Glutamatergic neuron (in vitro differentiated cells): ENCODE measurements around the gene LYPD6. TPM values are rescaled to one million over a fixed set of nuclear protein-coding genes. Genes with fewer than 3 reads are reported as not detected.

Source experiments
- DNase-seq: peaks from one replicate; pipeline ENCODE4 v3.0.0; 2022
- H3K27ac Mint-ChIP-seq: one replicate; pipeline ENCODE4 v1.8.0; 2020; ENCODE audit warnings: mild to moderate bottlenecking, mixed read lengths, inconsistent platforms; ENCODE audit not compliant: unreplicated experiment
- H3K27me3 Mint-ChIP-seq: one replicate; pipeline ENCODE4 v1.8.0; 2020; ENCODE audit warnings: mild to moderate bottlenecking, moderate library complexity, mixed read lengths, inconsistent platforms; ENCODE audit not compliant: unreplicated experiment
- H3K36me3 Mint-ChIP-seq: one replicate; pipeline ENCODE4 v1.8.0; 2020; ENCODE audit warnings: mild to moderate bottlenecking, mixed read lengths, inconsistent platforms; ENCODE audit not compliant: unreplicated experiment
- H3K4me1 Mint-ChIP-seq: one replicate; pipeline ENCODE4 v1.8.0; 2020; ENCODE audit warnings: mild to moderate bottlenecking, low read depth, mixed read lengths, inconsistent platforms; ENCODE audit not compliant: unreplicated experiment
- H3K4me3 Mint-ChIP-seq: one replicate; pipeline ENCODE4 v1.8.0; 2020; ENCODE audit warnings: mild to moderate bottlenecking, mixed read lengths, inconsistent platforms; ENCODE audit not compliant: unreplicated experiment
- H3K9me3 Mint-ChIP-seq: one replicate; pipeline ENCODE4 v1.8.0; 2020; ENCODE audit warnings: mild to moderate bottlenecking, moderate library complexity, mixed read lengths, inconsistent platforms; ENCODE audit not compliant: unreplicated experiment
- total RNA-seq: library from RNA; stranded (reverse); fragmentation: NEBNext Ultra II Directional; extraction: Animal tissue kit (Norgen Biotek cat#: 25700); gene quantifications from one replicate; pipeline ENCODE4 v1.2.1, GENCODE V29; 2021; ENCODE audit not compliant: unreplicated experiment
- TF ChIP-seq, protein P1 (sequence below): fragments of 200-600 bp; sonication (generic); IDR thresholded peaks from one replicate; pipeline ENCODE4 v1.5.0; 2021; ENCODE audit not compliant: partially characterized antibody, unreplicated experiment

Gene LYPD6
- total RNA-seq, 1 donor from 2014 or later: 1.5 TPM

DNA sequence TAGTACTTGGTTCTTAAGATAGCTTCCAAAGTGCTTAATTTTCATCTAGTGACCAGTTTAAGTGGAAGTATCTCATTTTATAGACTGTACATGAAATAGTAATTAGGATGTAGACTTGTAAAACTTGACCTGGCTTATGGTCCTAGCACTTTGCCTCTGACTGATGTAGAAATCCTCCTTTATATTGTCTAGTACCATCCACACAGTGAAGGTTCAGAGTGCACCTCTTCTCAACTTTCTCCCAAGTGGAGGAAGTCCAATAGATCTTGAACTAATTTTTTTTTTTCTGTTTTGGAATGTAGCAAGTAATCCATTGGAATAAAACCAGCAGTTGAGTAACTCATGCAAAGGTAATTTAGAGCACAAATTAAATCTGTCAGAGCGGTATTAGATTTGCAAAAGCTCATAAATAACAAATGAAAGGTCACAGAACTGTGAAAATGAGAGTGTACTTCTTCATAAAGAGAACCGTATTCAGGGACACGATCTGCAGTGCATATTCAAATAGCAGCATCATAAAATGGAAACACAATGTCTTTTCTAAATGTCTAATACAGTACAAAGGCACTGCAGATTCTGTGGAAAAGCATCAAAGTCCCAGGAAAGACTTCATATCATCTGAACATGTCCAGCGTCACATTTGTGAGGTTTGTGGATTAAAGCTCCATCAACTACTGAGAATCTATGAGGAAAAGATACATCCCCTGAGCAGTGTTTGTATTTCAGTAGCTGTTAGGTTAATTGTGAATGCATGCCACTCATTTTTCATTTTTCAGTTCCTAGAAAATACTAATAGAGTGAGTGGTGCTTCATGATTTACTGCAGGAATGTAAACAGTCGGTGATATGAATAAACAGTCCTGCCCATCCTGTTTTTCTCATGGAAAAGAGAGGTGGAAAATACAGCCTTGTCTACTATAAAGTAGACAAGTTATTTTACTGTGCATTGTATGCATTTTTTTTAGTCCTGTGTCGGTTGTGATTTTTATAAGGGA, 100.7 kb downstream of the LYPD6 start:
- TF ChIP-seq, protein P1, sequence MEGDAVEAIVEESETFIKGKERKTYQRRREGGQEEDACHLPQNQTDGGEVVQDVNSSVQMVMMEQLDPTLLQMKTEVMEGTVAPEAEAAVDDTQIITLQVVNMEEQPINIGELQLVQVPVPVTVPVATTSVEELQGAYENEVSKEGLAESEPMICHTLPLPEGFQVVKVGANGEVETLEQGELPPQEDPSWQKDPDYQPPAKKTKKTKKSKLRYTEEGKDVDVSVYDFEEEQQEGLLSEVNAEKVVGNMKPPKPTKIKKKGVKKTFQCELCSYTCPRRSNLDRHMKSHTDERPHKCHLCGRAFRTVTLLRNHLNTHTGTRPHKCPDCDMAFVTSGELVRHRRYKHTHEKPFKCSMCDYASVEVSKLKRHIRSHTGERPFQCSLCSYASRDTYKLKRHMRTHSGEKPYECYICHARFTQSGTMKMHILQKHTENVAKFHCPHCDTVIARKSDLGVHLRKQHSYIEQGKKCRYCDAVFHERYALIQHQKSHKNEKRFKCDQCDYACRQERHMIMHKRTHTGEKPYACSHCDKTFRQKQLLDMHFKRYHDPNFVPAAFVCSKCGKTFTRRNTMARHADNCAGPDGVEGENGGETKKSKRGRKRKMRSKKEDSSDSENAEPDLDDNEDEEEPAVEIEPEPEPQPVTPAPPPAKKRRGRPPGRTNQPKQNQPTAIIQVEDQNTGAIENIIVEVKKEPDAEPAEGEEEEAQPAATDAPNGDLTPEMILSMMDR: no peak
- H3K9me3 Mint-ChIP-seq: no peaks in the 10 kb centered on the region
- no peaks in the 10 kb centered on the region for H3K27me3 Mint-ChIP-seq
- no peak overlapping the region for H3K27ac Mint-ChIP-seq
- H3K4me3 Mint-ChIP-seq: no peak overlapping the region
- DNase-seq: no peak
- H3K36me3 Mint-ChIP-seq: no peaks in the 10 kb centered on the region
- H3K4me1 Mint-ChIP-seq: no peaks in the 10 kb centered on the region

DNA sequence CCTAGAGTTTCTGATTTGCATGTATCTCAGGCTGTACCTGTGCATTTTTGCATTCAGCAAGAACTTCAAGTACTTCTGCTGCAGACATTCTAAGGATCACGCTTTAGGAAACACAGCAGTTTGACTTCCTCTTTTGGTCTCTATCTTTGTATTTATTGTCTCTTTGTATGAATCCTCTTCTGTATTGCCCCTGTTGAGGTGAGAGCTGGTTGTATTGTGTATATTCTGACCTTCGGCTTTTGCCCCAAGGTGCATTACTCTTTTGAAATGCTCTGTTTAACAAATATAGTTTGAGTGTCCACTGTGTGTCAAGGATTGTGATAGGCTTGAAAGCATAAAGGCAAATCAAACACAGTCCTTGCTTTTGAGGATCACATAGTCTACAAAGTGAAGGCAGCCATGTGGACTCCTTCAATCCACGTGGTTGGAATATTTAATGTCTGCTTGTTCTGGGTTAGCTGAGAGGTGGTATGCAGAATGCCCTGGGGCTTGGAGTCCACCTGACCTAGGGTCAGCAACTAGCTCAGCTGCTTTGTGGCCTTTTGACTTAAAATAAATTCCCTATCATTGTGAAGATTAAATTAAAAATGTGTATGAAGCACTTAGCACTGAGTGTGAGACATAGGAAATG, 108.1 kb downstream of the LYPD6 start:
- H3K4me3 Mint-ChIP-seq: no peak overlapping the region
- H3K36me3 Mint-ChIP-seq: no peaks in the 10 kb centered on the region

DNA sequence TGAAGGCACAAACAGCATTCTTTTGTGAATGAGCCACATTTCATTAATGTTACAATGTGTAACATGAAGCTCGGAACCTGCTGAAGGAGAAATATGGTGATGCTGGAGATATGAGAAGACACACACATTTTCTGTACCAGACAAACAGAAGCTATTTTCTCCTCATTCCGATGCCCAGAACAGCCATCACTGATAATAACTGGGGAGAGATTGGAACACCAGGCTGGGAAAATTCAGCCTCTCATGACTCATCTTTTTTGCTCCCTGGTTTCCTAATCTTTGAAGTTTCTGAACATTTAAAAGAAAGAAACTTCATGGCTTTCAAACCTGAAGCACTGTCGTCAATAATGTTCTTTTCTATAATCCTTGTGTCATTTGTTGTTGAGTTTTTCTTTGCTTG, 110.9 kb downstream of the LYPD6 start:
- Mint-ChIP-seq H3K36me3 (no peaks in the 10 kb centered on the region), H3K27me3 (no peaks in the 10 kb centered on the region), H3K4me1 (no peaks in the 10 kb centered on the region), H3K4me3 (no peak overlapping the region), H3K9me3 (no peaks in the 10 kb centered on the region), H3K27ac (no peak overlapping the region)
- DNase-seq: no peak
- TF ChIP-seq, protein P1: no peak

More for the DNA sequence above, 108.1 kb downstream of the LYPD6 start:
- DNase-seq: no peak
- no peaks in the 10 kb centered on the region for H3K9me3 Mint-ChIP-seq
- no peaks in the 10 kb centered on the region for H3K27me3 Mint-ChIP-seq
- no peaks in the 10 kb centered on the region for H3K4me1 Mint-ChIP-seq
- TF ChIP-seq, protein P1: no peak
- no peak overlapping the region for H3K27ac Mint-ChIP-seq

DNA sequence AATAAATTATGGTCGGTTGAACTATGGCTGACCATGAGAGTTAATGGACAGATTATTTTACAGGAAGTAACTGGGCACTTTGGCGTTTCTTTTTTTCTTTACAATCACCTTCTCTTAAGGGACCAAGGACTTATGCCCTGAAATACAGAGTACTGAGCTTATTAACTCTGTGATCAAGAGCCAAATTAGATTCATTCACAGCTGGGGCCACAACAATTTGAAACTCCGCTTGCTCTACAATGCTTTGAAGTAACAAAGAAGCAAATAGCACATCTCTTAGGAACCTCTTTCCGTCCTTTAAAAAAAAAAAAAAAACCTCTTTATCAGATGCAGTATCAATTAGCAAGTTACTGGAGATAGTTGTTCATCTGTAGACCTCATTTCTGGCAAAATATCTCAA, 112.0 kb downstream of the LYPD6 start:
- no peaks in the 10 kb centered on the region for H3K4me1 Mint-ChIP-seq
- H3K36me3 Mint-ChIP-seq: no peaks in the 10 kb centered on the region
- TF ChIP-seq, protein P1: no peak
- H3K27ac Mint-ChIP-seq: no peak overlapping the region
- no peaks in the 10 kb centered on the region for H3K27me3 Mint-ChIP-seq
- no peak overlapping the region for H3K4me3 Mint-ChIP-seq
- DNase-seq: no peak
- H3K9me3 Mint-ChIP-seq: no peaks in the 10 kb centered on the region

DNA sequence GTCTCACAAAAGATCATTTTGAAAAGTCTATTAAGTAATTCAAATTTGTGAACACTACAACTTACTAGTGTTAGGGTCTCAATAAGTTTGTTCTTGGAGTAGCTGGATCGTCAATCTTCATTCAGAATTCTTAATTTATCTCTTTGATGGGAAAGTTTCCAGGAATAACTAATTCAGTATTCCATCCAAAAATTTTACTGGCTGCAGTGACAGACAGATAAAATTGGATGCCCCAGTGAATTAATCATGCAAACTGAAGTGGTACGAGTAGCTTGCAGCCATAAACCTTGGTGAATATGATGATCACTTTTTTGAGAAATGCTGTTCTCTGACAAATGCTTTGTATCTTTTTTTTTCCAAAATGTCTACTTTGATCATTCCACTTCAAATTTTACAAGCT, 112.8 kb downstream of the LYPD6 start:
- Mint-ChIP-seq H3K27me3 (no peaks in the 10 kb centered on the region), H3K9me3 (no peaks in the 10 kb centered on the region)

More for the DNA sequence above, 112.8 kb downstream of the LYPD6 start:
- no peaks in the 10 kb centered on the region for H3K36me3 Mint-ChIP-seq
- H3K4me1 Mint-ChIP-seq: no peaks in the 10 kb centered on the region
- H3K4me3 Mint-ChIP-seq: no peak overlapping the region
- H3K27ac Mint-ChIP-seq: no peak overlapping the region
- DNase-seq: no peak
- TF ChIP-seq, protein P1: no peak
